ENCODE data around the gene TDP1.
A peak's percentile ranks its signal among the peaks of the same experiment; 100 is the strongest.

The TDP1 gene

DNA sequence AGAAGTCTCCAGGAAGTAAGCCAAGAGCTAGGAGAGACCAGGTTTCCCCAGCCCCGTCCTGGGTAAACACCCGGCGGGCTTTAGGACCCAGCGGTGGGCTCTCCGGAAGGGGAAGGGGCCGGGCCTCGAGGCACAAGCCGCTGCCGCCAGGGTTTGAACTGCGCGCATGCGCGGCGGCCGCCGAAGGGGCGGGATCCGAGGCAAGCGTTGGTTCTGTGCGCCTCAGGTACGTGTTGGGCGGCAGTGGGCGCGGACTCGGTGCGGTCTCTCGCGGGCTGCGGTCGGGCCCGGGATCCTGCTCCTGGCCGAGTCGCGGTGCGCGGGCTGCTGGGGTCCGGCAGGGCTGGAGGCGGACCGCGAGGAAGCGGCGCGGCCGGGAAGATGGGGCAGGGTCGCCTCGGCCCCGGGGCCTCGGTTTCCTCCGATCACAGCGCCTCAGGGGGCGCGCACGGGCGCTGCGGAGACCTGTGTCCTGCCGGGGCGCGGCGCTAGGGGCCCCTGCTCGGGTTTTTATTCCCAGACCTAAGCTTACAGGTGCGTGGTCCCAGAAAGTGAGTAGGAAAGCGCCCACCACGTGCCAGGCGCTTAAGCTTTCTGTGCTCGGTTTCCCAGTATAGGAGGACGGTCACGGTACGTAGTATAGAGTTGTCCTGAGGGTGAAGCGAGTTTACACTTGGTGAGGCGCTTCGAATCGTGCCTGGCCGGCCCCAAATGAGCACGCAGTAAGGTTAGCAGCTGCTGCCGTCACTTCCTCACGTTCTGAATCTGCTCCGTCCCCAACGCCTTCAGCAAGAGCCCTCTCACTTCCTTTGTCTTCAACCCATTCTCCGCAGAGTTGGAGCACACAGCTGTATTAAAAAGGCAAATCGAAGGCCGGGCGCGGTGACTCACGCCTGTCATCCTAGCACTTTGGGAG, at the start of gene TDP1:
TDP1 (plus strand) TSS at position 183 of the 916 bp plus-strand sequence. CDS start 7,188 bp downstream, outside the sequence.
- peak; percentile 95 for DNase-seq

GRCh38 chr14:89906000-89906399, 49.7 kb upstream of the TDP1 start:
- no peak for DNase-seq

DNA sequence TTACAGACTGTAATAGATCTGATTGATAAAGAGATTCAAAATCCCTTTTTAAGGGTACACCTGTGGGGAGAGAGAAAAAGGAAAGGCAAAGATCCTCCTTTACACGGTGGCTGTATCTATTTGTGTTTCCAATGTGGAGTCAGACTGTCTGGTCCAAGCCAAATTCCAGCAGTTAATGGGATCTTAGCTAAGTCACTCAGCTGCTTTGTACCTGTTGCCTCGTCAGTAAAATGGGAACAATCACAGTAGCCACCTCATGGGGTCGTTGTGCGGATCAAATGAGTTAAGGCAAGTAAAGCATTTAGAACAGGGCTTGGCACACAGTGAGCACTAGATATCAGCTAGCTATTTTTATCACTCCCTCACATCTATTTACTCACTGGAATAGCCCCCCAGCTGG, 48.1 kb upstream of the TDP1 start:
- DNase-seq = no peak

DNA sequence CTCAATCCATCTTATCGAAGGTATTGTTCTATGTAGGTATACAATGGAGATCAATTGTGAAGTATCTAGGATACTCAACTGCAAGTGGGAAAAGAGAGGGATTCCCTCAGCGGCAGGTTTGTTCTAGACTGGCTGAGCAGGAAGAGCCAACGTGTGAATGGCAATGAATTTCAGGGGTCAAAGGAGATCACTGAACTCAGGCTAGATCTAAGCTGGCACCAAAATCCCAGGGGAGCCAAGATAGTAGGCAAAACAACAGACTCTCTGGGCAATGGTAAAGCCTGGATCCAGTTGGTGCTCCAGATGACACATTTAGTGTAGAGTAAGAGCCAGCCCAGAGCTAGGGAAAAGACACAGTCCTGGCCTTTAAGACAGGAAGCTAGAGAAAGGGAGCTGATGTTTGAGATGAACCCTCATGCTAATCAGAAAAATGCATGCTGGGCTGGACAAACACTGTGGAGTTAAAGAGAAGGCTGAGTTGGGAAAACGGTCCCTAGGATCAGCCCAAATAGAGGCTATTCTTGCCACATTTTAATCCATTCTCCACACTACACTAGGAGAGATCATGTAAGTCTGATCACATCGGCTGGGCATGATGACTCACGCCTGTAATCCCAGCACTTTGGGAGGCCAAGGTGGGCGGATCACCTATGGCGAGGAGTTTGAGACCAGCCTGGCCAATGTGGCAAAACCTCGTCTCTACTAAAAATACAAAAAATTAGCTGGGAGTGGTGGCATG, 46.8 kb upstream of the TDP1 start:
- no peak for DNase-seq

DNA sequence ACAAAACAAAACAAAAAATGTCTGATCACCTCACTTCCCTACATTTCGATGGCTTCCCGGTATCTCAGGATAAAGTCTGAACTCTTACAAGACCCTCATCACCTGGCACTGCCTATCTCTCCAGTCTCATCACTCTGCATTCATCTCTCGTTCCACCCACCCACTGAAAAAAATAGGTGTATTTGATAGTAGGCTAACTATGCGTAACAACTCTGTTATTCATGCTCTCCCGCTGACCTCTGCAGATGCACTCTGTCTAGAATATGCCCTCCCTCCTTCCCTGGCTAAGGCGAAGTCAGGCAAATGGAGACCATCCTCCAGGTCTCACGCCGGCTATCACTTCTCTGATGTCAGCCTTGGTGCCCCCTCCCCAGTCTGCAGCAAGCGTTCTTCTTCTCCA, 46.1 kb upstream of the TDP1 start:
- DNase-seq = no peak

- no peak for DNase-seq
Observed at GRCh38 chr14:89910691-89911009, 45.1 kb upstream of the TDP1 start.

GRCh38 chr14:89911010-89911919, 44.5 kb upstream of the TDP1 start:
- peak; percentile 17 for DNase-seq

DNA sequence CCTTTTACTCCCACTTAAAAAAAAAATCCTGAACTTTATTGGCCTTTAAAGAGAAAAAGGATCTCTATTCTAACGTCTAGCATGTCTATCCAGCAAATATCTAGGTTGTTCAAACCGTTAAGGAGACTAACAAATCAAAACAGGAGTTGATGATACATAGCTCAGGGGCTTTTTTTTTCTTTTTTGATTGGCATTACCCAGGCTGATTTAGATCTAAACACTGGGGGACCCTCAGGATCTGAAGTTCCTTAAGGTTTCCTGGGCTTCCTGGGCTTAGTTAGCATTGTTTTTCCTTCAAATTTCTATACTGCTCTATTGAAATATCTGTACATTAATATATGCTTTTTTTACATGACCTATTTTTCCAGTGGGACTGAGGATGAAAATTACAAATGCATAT, 43.5 kb upstream of the TDP1 start:
- no peak for DNase-seq

GRCh38 chr14:89912667-89913211, 43.0 kb upstream of the TDP1 start:
- DNase-seq = no peak

- peak; percentile 49 for DNase-seq
Observed at GRCh38 chr14:89915114-89915878, 40.4 kb upstream of the TDP1 start.

DNA sequence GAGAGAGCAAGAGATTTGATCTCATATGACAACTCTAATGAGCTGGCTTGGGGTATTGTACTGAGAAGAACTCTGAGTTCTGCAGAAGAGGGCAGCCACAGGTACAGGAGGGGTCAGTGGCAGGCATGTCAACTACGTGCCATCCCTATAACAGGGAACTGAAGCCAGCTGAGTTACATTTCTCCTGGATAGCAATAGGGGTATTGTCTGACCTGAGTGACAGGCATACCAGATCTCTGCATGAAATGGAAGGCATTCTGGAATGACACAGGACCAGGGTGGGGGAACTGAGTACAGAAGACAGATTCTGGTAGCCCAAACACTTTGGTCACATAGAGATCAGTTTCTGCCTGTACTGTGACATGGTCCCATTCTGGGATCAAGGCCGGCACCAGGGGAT, 37.0 kb upstream of the TDP1 start:
- DNase-seq = no peak

DNA sequence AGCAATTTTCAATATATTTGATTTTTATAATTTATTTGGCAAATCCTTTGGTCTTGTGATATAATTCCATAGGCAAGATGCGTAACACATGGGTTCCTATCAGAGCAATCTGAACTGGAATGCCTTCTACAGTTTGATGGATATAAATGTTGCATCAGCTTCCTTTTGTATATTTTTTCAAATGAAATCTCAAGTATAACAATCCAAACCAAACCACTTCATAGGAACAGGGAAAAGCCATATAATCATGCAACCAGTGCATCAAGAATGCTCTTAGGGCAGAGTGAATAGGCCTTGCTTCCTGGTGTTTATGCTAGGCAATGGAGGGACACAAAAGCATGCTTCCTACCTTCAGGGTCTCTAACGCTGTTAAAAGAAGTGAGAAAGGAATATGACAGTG, 35.7 kb upstream of the TDP1 start:
- DNase-seq = no peak

DNA sequence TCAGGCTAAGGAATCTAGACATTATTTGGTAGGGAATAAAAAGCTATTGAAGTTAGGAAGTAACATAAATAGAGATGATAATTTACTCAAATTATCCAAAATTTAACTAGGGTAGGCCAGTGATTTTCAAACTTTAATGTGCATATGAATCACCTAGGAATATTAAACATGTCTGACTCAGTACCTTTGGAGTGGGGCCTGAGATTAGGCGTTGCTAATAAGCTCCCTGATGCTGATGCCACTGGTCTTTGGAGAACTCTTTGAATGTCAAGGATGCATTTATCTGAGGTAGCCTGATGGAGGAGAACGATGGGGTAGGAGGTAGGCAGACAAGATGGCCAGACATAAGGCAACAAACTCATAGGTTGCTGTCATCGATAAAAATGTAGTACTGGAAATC, 34.4 kb upstream of the TDP1 start:
- no peak for DNase-seq

GRCh38 chr14:89922031-89922907, 33.5 kb upstream of the TDP1 start:
- DNase-seq = no peak

DNA sequence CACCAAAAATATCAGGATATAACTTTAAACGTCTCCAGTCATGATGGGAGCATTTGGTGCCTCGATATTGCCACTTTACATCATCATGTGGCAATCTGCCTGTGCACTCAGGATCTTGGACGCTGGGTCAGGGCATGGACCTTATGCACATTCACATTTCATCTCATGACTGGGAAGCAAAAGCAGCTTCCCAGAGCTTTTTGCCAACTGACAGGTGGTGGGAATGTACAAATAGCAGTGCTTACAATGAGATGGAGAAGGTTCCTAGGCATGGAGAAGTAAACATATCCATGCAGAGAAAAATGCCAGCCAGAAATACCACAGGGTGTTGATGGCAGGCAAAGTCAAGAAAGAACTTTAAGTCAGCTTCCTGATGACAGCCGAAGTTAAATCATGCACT, 31.5 kb upstream of the TDP1 start:
- DNase-seq = no peak

DNA sequence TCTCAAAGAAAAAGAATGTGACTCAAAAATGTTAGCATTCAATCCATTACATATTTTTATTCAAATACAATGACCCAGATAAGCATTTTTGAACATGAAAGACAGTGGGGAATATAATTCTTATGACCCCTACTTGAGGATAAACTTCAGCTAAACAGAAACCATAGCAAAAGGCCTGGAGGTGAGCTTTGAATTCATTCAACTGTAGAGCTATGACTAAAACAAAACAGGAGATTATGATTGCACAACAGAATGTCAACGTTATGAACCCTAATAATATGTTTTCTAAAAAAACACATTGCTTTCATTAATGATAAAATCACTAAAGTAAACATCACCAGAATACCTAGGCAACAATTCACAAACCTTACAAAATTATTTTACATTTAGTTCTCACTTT, 29.0 kb upstream of the TDP1 start:
- DNase-seq = no peak

DNA sequence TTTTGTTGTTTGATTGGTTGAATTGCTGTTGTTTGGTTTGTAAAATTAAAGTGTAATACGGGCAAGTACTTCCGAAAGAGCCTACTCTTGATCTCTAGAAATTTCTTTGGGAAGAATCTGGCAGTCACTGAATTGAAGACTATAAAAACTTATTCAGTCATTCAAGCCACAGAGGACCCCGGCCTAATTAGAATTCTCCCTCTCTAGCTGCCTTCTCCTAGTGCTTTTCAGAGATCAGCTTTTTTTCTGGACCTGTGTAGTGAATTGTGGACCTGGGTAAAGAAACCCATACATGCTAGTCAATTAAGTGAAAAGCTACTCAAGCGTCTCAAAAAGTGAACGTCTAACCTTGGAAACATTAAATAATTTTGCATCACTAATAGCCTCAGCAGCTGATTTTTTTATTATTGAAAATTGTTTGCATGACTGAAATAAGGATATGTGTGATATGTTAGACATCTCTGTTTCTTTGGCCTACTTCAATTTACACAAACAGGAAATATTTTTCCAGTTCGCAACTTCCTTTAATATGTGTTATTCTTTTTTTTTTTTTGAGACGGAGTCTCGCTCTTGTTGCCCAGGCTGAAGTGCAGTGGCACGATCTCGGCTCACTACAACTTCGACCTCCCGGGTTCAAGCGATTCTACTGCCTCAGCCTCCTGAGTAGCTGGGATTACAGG, 28.4 kb upstream of the TDP1 start:
- no peak for DNase-seq

DNA sequence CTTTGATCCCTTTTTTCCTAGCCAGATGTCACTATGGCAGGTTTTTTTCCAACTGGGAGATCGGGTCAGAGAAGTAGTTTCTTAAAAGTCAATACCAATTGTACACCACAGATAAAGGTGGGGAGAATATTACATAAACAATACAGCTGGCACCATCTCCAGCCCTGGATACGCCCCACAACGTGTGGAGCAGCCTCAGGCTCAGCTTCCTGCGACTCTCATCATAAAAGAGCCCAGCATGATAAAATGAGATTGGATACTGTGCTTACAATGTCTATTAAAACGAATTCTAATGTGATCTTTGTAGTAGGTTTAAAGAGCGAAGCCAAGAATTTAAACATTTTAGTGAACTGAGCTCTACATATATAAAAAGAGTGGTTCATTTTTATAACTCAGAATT, 22.7 kb upstream of the TDP1 start:
- DNase-seq = peak; percentile 32

- no peak for DNase-seq
Observed at GRCh38 chr14:89936654-89937185, 19.0 kb upstream of the TDP1 start.

DNA sequence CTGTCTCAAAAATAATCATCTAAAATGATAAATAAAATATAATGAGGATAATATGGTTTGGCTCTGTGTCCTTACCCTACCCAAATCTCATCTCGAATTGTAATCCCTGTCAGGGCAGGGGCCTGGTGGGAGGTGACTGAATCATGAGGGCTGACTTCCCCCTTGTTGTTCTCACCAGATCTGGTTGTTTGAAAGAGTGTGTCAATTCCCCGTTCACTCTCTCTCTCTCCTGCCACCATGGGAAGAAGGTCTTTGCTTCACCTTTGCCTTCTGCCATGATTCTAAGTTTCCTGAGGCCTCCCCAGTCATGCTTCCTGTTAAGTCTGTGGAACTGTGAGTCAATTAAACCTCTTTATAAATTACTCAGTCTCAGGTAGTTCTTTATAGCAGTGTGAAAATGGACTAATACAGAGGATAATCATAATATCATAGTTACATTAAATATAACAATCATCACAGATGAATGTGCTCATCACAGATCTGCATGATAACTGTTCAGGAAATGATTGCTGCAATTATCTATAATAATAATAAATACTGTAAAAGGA, 13.8 kb upstream of the TDP1 start:
- no peak for DNase-seq

All from NCI-H1092 treated with DMSO at 0.1 percent for 48 hours (cell line).